ENCODE measurements around the gene LRPPRC. TPM values are rescaled to one million over a fixed set of nuclear protein-coding genes. Genes with fewer than 3 reads are reported as not detected.
A peak's percentile ranks its signal among the peaks of the same experiment; 100 is the strongest.

The LRPPRC gene
- total and polyA plus RNA-seq, 9 of the 15 experiments (the other 6 are each of a cell fraction or from before 2014, with no cell fraction given), result 41.5 to 214 (median 138) TPM

DNA sequence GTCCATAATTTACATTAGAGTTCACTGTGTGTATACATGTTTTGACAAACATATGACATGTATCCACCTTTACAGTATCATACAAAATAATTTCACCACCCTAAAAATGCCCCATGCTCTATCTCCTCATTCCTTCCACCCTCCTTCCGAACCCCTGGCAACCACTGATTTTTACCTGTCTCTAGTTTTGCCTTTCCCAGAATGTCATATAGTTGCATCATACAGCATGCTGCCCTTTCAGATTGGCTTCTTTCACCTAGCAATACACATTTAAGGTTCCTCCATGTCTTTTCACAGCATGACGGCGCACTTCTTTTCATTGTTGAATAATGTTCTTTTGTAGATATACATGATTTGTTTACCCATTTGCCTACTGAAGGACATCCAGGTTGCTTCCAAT, 10.4 kb downstream of the LRPPRC start (continued):
- no peak for TF ChIP-seq IRF1 (CRISPR knock-in tag; IDR thresholded peaks at IDR 0.05; ENCODE audit: borderline replicate concordance)
- TF ChIP-seq POLR3G (IDR thresholded peaks at IDR 0.05; ENCODE audit: extremely low read depth, insufficient read length, insufficient replicate concordance), result no peak
- no peak for TF ChIP-seq NCOA6 (IDR thresholded peaks at IDR 0.05)
- TF ChIP-seq, protein P1, sequence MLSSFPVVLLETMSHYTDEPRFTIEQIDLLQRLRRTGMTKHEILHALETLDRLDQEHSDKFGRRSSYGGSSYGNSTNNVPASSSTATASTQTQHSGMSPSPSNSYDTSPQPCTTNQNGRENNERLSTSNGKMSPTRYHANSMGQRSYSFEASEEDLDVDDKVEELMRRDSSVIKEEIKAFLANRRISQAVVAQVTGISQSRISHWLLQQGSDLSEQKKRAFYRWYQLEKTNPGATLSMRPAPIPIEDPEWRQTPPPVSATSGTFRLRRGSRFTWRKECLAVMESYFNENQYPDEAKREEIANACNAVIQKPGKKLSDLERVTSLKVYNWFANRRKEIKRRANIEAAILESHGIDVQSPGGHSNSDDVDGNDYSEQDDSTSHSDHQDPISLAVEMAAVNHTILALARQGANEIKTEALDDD (IDR thresholded peaks at IDR 0.05), result no peak
- peak; percentile 47; the same call in 1 of the 2 replicates for TF ChIP-seq ELF4 (CRISPR knock-in tag; IDR thresholded peaks at IDR 0.05)
- TF ChIP-seq SREBF2 (CRISPR knock-in tag; IDR thresholded peaks at IDR 0.05), result no peak
- no peak for TF ChIP-seq ZBTB2 (IDR thresholded peaks at IDR 0.05)
- TF ChIP-seq ZNF318 (IDR thresholded peaks at IDR 0.05; ENCODE audit: borderline replicate concordance in 1 of 2, low read depth in 1 of 2), result 0 out of 4 replicates have a peak, but pooled peaks of 1 of the 2 experiments have one; percentile 52
- peak; percentile 79 for TF ChIP-seq ATF4 (CRISPR knock-in tag; IDR thresholded peaks at IDR 0.05)
- TF ChIP-seq DDX20 (tag; IDR thresholded peaks at IDR 0.05; ENCODE audit: low read depth), result peak; percentile 52; the same call in 1 of the 2 replicates
- no peak for TF ChIP-seq STAT5A (IDR thresholded peaks at IDR 0.05; ENCODE audit: borderline replicate concordance, low read length)
- no peak for TF ChIP-seq RBM39 (optimal IDR thresholded peaks at IDR 0.05; ENCODE audit: low read depth, low read length)
- TF ChIP-seq, protein P2, sequence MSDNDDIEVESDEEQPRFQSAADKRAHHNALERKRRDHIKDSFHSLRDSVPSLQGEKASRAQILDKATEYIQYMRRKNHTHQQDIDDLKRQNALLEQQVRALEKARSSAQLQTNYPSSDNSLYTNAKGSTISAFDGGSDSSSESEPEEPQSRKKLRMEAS (CRISPR knock-in tag; IDR thresholded peaks at IDR 0.05), result no peak
- TF ChIP-seq JUND (IDR thresholded peaks at IDR 0.05; ENCODE audit: borderline replicate concordance, low read depth, low read length), result no peak
- TF ChIP-seq JUND (tag; IDR thresholded peaks at IDR 0.05; ENCODE audit: borderline replicate concordance, low read depth, low read length), result peak; percentile 46; the same call in 1 of the 3 replicates

All from K562 (cell line).